ENCODE measurements around the gene VSIR. TPM values are rescaled to one million over a fixed set of nuclear protein-coding genes. Genes with fewer than 3 reads are reported as not detected.

VSIR gene
- total RNA-seq: 3.8 and 6.4 TPM in 2 replicates

DNA sequence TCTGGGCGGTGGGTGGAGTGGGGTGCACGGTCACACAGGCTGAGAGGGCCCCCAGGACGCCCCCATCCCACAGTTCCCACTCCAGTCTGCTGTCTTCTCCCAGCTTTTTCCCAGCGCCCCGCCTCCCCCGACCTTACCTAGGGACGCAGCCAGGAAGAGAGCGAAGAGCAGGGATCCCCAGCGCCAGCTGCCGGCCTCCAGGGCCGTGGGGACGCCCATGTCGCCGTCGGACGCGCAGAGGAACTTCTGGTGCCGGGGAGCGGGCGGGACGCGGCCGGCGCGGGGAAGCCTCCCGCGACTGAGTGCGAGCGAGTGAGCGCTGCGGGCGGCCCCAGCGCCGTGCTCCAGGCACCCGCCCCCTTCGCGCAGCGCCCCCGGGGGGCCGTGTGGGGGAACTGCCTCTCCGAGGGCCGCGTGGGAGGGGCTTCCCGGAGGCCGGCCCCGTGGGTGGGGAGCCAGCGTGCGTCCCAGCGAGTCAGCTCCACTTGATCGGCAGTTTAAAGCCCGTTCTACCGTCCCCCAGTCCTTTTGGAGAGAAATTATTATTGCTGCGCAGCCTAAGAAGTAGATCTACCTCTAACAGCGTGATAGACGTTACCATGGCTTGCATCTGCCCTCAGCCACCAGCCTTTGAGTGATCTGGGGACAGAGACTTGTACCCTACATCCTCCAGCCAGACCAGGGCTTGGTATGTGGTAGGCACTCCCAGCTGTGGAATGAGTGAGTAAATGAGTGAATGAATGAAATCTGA lies at the start of gene VSIR:
VSIR (minus strand) TSS at position 300 of the 751 bp plus-strand sequence; CDS start at position 219, 81 bp downstream.
- no peak for DNase-seq (ENCODE audit: low read depth, low spot score)

DNA sequence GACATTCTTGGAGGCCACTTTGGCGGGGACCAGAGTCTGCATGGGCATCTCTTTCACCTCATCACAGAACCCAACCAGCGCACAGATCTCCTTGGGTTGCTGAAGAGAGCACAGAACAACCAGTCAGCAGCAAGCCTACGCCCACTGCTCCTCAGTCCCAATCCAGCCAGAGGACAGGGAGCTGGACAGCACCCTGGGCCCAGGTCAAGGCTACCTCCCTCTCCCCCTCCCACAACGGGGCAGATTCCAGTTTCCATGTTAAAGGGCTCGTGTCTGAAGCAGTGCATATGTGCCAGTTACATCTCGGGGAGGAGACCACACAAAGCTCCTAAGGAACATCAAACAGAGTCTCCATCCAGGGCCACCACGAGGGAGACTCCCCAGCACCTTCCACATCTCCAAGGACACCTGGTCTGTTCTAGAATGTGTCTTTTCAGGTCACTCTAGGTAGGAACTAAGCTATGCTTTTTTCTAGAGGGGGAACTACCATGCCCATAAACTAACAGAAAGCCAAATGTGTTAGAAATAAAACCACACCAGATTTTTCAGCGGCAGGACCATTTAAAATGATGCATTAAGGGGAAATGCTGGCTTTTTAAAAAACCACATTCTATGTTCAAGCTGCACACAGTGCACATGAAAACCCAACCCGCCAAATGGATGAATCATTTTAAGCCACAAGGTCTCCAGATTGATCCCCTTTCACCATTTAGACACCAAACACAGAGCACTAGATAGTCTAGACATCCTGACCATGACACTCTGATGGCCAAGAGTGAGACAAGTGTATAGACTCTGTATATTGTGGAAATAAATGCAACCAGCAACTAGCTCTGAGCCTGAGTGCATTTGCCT lies 48.8 kb upstream of the VSIR start:
- DNase-seq (ENCODE audit: low read depth, low spot score): no peak

DNA sequence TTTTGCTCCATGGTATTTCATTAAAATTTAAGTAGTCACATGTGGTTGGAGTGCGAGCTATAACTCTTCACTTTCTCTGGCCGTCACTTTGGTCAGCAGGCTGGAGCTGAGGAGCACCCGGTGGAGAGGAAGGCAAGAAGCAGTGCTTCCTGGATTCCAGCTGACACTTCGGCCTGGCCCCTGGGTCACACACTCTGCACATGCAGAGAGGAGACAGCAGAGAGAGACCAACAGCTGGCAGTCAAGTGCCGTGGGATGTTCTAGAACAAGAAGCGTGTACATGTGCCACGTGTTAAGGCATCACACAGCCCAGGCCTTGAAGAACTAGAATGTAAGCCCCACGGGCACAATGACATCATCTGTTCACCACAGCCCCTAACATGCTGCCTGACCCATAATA lies 47.6 kb upstream of the VSIR start:
- no peak for DNase-seq (ENCODE audit: low read depth, low spot score)

DNA sequence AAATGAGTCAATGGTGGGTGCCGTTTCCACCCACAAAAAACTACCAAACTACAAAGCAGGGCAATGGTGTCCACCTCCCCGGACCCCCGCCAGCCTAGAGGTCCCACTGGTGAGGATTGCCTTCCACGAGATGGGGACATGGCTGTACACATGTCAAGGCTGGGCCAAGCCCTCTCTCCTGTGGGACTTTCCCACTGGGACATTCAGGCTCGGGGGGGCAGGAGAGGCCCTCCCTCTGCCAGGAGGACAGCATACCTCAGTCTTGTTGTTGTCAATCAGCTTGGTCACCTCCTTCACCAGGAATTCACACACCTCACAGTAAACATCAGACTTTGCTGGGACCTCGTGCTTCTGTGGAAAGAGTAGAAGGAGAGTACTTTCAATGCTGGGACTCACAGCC lies 46.7 kb upstream of the VSIR start:
- DNase-seq (ENCODE audit: low read depth, low spot score): no peak

- DNase-seq (ENCODE audit: low read depth, low spot score): no peak
Observed at GRCh38 chr10:71819441-71819861, 46.1 kb upstream of the VSIR start.

- DNase-seq (ENCODE audit: low read depth, low spot score): no peak
Observed at GRCh38 chr10:71818674-71819260, 45.4 kb upstream of the VSIR start.

DNA sequence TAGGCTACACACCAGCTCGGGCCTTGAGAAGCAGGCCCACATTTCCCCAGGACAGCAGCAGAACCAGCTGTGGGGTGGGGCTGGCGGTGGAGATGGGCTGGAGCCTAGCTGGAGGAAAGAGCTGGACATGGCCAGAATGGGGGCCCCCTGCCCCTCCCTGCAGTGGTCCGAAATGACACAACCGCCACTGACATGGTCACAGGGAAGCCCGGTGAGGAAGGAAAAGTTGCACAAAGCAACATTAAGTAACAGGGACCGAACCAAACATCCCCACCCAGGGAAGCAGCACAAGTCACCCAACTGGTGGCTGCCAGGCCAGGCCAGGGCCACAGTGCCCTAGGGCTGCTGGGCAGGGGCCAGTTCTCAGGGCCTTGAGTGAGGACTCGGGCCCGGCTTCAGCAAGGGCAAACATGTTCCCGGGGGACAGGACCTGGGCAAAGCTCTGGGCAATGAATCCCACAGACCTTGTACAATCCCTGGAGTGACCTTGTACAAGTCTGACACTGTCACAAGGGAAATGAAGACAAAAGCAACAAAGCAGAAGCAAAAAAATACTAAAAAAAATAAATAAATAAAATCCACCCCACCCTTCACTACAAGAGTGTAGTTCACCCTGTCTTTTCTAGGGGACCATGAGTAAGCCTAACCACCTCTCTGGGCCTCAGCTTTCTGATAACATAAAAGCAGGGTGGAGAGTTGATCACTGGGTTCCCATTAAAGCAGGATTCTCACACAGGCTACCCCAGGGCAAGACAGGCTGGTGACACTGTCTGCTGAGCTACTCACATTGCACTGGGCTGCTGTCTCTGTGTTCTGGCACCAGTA lies 44.7 kb upstream of the VSIR start:
- DNase-seq (ENCODE audit: low read depth, low spot score): no peak

DNA sequence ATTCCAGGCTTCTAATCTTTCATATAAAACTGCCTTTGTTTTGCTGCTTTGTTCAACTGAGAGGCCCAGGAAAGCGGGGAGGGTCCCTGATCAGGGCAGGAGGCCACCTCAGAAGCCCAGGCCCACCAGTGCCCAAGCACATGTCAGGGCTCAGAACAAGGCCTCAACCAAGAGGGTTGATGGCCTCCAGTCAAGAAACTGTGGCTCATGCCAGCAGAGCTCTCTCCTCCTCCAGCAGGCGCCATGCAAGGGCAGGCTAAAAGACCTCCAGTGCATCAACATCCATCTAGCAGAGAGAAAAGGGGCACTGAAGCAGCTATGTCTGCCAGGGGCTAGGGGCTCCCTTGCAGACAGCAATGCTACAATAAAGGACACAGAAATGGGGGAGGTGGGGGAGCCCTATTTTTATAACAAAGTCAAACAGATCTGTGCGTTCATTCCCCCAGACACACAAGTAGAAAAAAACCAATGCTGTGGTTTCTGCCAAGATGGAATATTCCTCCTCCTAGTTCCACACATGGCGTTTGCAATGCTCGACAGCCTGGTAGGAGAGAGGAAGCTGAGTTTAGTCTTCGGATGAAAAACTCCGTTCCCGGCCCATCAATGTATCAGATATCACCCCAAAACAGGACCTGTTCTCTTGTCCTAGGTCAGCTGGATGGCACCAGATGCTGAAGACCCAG lies 43.8 kb upstream of the VSIR start:
- no peak for DNase-seq (ENCODE audit: low read depth, low spot score)

- DNase-seq (ENCODE audit: low read depth, low spot score): no peak
Observed at GRCh38 chr10:71816421-71816851, 43.1 kb upstream of the VSIR start.

GRCh38 chr10:71815515-71816130 lies 42.3 kb upstream of the VSIR start:
- DNase-seq (ENCODE audit: low read depth, low spot score): no peak

GRCh38 chr10:71814922-71815411 lies 41.6 kb upstream of the VSIR start:
- DNase-seq (ENCODE audit: low read depth, low spot score): no peak

DNA sequence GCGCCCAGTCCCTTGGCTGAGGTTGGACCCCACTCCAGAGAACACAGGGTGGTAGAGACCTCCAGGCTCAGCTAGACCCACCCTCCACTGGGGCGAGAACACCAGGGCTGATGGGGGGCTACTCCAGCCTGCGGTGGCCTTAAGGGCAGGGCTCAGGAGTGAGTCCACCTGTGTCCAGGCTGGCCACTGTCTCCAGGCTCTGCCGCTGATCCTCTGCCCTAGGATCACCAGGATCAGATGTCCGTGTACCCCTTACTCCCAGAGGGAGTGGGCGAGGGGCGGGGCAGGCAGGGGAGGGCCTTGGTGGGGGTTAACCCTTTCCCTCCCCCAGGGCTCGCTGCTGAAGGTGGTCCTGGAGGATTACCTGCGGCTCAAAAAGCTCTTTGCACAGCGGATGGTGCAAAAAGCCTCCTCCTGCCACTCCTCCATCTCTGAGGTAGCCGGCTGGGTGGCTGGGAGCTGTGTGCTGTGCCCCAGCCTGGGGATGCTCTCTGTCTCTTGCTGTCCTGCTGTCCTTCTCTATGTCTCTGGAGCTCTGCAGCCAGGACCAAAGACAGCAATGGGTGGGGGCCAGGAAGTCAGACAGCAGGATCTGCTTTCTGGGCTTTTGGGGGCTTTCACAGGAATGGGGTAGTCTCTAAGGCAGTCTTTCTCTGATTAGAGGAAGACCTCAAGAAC lies 39.7 kb upstream of the VSIR start:
- no peak for DNase-seq (ENCODE audit: low read depth, low spot score)

DNA sequence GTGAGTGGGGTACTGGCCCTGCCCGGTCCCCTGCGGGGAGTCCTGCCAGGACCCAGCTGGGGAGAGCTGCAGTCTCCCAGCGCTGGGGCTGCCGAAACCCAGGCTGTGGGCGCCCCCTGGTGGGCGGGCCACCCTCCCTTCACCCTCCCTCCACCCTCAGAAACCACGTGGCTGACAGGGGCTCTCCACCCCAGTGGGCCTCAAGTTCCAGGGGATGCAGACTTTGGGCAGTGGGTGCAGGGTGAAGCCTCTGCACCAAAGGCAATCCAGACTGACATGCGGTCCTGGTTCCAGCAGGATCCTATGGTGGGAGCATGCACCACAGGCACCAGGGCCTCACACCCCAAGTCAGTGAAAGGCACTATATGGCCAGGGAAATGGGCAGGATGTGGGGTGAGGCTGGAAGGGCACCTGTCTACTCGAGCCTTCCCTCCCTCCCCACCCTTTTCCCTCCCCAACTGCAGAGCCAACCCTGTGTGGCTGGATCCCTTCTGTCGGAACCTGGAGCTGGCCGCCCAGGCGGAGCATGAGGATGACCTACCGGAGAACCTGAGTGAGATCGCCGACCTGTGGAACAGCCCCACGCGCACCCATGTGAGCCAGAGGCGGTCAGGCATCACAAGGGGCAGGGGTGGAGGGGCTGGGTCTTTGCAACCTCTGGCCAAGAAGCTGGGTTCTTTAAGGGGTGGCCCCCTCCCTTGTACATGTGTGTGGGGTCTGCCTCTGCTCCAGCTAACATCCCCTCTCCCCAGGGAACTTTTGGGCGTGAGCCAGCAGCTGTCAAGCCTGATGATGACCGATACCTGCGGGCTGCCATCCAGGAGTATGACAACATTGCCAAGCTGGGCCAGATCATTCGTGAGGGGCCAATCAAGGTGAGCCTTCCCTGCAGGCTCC lies 38.9 kb upstream of the VSIR start:
- no peak for DNase-seq (ENCODE audit: low read depth, low spot score)

GRCh38 chr10:71811351-71811750 lies 38.0 kb upstream of the VSIR start:
- no peak for DNase-seq (ENCODE audit: low read depth, low spot score)

- DNase-seq (ENCODE audit: low read depth, low spot score): no peak
Observed at GRCh38 chr10:71810048-71810750, 36.9 kb upstream of the VSIR start.

- DNase-seq (ENCODE audit: low read depth, low spot score): no peak
Observed at GRCh38 chr10:71809628-71810027, 36.3 kb upstream of the VSIR start.

DNA sequence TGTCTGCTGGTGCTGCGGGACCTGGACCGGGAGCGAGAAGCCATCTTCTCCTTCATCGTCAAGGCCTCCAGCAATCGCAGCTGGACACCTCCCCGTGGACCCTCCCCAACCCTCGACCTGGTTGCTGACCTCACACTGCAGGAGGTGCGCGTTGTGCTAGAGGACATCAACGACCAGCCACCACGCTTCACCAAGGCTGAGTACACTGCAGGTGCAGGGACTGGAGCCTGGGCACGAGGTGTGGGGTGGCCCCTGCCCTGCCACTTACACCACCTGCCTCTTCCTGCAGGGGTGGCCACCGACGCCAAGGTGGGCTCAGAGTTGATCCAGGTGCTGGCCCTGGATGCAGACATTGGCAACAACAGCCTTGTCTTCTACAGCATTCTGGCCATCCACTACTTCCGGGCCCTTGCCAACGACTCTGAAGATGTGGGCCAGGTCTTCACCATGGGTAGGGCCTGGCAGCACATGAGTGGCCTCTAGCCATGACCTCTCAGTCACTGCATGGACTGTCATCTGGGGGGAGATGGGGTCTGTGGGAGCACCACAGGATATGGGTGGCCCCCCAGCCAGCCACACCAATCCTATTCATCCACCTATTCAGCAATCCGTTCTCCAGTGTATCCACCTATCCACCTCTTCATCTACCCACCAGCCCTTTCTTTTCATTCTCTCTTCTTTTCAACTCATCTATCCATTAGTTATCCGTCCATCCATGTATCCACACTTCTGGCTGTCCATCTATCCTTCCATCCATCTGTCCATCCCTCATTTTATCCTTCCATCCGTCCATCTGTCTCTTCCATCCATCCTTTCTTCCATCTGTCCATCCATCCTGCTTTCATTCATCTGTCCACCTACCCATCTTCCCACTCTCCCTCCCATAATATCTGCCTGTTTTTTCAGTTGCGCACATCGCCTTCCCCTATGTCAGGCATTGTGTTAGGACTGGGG lies 34.5 kb upstream of the VSIR start:
- DNase-seq (ENCODE audit: low read depth, low spot score): no peak
